DLD1 (cell line): Measurements from ENCODE around the gene FKBP1C.
"Not testable (repeated sequence)": the region's sequence is repeated elsewhere in the genome, so short reads cannot be mapped to it uniquely, and the experiment has no call there.

Experiments used
- in situ Hi-C: cut with HindIII; loops from 2 replicates; pipeline ENCODE4 v1.10.0; 2017; ENCODE audit warnings: low sequenced_read_pairs

FKBP1C gene

DNA sequence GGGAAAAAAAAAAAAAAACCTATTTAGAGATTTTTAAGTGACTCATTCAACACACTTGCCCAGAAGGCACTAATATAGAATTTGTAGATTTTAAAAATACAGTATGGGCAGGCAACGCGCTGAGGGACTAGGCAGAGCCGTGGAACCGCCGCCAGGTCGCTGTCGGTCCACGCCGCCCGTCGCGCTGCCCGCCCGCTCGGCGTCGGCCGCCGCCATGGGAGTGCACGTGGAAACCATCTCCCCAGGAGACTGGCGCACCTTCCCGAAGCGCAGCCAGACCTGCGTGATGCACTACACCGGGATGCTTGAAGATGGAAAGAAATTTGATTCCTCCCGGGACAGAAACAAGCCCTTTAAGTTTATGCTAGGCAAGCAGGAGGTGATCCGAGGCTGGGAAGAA lies at the start of gene FKBP1C:
FKBP1C (plus strand) TSS at position 127 of the 400 bp plus-strand sequence.
- in situ Hi-C loops, result not testable (repeated sequence)

DNA sequence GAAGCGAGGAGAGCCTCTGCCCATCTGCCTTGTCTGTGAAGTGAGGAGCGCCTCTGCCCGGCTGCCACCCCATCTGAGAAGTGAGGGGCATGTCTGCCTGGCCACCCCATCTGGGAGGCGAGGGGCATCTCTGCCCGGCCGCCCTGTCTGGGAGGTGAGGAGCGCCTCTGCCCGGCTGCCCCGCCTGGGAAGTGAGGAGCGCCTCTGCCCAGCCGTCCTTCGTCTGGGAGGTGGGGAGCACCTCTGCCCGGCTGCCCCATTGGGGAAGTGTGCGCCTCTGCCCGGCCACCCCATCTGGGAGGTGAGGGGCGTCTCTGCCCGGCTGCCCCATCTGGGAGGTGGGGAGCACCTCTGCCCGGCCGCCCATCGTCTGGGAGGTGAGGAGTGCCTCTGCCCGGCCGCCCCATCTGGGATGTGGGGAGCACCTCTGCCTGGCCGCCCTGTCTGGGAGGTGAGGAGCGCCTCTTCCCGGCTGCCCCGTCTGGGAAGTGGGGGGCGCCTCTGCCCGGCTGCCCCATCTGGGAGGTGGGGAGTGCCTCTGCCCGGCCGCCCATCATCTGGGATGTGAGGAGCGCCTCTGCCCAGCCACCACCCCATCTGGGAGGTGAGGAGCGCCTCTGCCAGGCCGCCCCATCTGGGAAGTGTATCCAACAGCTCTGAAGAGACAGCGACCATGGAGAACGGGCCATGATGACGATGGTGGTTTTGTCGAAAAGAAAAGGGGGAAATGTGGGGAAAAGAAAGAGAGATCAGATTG lies 47.0 kb upstream of the FKBP1C start:
- in situ Hi-C loops, result not testable (repeated sequence)

DNA sequence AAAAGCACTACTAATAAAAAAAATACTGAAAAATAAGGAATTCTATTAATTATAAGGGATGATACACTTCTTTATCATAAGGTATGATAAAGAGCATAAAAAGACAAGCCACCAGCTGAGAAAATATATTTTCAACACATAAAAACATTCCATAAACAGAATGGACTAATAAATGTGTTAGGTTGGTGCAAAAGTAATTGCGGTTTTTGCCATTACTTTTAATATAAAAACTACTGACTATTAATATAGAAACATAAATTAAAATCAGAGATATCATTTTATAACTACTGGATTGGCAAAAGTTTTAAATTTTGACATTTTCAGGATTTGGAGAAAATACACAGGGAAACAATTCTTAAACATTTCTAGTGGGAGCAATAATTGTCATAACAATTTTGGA lies 37.1 kb upstream of the FKBP1C start:
- in situ Hi-C loops, result no loop called here

DNA sequence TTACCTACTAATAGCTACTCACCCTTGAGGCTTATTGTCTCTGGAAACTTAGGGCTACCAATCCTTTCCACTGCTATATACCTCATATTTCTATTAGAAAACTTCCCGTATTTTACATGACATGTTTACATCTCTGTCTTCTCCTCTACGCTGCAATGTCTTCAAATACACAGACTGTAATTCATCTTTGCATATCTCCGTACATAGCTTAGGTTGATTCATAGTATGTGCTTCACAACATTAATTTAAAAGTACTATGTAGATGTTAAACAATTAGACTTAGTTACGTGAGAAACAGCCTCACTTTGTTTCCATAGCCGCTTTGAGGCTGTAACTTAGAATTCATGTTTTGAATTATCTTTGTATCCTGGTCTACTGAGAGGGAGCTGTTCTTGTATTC lies 35.1 kb upstream of the FKBP1C start:
- in situ Hi-C loops, result no loop called here

DNA sequence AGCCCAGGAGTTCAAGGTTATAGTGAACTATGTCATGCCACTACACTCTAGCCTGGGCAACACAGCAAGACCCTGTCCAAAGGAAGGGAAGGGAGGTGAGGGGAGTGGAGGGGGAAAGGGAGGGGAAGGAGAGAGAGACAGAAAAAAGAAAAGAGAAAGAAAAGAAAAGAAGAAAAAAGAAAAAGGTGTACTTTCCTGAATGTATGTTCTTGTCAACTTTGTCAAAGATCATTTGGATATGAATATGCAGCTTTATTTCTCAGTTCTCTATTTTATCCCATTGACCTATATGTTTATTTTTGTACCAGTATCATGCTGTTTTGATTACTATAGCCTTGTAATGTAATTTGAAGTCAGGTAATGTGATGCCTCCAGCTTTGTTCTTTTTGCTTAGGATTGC lies 30.9 kb upstream of the FKBP1C start:
- in situ Hi-C loops, result no loop called here

DNA sequence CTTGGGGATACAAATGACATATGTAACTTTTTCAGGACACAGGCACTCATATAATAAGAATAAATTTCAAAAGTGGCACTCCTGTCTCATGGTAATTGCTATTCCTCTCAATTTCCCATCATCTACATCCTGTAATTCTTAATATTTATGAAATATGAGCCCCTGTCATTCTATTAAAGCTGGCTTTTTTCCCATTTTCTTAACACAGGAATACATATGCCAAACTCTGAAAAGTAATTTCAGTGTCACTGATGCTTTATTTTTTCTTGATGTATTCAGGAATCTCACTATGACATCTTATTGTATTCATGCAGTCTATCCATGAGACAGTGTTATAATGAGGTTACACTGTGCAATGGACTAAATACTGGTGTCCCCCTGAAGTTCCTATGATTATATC lies 24.3 kb upstream of the FKBP1C start:
- in situ Hi-C loops, result no loop called here

DNA sequence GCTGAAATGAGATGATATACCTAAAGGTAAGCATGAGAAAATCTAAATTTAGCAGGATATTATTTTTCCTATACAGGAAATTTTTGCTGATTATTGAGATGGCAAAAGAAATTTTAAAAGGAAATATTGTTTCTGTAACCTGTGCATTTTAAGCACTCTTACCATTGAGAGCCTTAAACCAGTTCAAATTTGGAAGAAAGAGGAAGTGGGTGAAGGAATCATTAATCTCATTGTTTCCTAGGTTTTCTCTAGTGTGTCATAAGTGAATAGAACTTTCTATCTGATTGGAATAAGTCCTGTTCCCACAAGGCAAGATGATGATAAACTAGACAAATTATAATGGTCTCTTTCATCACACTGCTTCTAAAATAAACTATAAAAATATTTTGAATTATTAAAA lies 22.4 kb upstream of the FKBP1C start:
- in situ Hi-C loops, result no loop called here

DNA sequence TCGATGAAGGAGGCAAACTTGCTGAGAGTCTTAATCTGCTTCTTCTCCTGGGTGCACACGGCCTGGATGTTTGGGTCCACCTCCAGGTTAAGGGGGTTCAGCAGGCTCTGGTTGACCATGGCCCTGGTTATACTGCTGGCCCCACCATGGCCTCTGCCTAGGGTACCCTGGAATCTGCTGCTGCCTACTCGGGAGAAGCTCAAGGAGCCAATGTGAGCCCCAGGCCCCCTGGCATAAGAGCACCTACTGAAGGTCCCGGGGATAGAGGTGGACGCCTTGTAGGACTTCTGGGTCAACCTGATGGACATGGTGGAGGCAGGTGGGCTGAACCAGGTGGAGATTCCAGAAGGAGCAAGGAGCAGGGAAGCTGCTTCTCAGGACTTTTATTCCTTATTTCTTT lies 17.9 kb upstream of the FKBP1C start:
- in situ Hi-C loops, result no loop called here

DNA sequence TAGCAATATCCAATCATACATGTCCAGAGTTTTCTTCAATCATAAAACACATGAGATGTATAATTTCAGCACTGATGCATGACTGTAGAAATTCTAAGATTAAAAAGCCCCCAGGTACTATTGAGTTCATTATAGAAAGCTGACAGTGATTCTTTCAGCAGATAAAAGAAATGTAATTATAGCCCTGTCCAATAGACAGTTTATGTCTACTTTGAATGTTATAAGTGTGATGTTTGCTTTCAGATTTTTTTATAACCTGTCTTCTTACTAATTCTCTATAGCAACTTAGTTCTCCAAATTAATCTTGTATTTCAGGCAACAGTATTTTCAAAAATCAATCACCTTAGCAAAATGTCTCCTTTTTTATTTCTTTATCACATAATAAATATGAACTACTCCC lies 13.5 kb upstream of the FKBP1C start:
- in situ Hi-C loops, result no loop called here

DNA sequence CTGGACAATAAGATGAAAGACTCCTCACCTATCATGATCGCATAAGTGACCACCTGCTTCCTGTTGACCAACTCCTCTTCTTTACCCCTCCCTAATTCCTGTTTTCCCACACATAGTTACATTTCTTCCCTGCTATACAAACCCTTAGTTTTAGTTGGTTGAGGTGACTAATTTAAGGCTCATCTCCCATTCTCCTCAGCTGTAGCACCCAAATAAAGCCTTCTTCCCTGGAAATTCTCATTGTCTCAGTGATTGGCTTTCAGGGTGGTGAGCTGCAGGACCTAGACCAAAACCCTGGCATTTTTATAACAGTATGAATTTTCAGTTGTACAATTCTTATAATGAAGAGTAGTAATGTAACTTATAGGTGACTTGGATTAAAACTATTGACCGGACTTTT lies 2.1 kb downstream of the FKBP1C start:
- in situ Hi-C loops, result no loop called here

DNA sequence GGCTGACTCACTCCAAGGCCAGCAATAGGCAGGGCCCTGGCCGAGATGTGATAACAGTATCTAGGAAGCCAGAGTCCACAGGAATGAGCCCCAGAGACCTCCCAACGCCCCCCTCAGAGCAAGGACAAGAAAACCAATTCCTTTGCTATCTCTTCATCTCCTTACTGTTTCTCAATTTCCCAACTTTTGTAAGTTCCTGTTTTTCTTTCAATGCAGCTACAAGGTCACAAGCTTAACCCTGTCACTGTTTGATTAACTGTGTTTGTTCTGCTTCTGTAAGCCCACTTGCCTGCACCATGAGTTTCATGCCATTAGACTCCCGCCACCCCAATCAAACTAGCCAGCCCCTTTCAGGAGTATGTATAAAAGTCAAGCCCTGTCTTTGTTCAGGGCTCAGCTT lies 3.5 kb downstream of the FKBP1C start:
- in situ Hi-C loops, result no loop called here

DNA sequence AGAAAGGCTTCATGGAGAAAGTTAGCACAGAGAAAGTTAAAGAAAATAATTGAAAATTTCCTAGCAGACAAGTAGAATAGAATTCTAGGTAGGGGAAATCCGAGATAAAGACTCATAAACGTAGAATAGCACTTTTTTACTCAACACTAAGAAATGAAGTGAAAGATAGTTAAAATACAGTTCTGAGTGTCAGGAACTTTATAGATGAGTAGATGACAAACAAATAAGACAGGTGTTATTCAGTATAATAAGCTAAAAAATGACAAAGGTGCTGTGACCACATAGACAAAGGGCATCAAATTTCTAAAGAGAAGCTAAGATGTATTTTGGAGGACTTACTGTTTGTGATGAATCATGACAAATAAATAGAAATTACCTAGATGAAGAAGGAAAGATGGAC lies 12.9 kb downstream of the FKBP1C start:
- in situ Hi-C loops, result no loop called here

DNA sequence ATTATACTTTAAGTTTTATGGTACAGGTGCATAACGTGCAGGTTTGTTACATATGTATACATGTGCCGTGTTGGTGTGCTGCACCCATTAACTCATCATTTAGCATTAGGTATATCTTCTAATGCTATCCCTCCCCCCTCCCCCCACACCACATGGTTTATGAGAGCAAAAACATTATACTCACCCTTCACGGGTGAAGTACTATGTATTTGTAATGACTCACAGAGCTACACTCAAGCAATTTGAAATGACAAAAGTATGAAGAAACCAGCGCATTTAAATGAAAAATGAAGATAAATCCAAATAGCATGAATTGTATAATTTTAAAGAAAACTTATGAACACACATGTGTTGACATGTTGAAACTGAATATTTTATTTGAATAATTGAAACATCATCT lies 14.7 kb downstream of the FKBP1C start:
- in situ Hi-C loops, result not testable (repeated sequence)

DNA sequence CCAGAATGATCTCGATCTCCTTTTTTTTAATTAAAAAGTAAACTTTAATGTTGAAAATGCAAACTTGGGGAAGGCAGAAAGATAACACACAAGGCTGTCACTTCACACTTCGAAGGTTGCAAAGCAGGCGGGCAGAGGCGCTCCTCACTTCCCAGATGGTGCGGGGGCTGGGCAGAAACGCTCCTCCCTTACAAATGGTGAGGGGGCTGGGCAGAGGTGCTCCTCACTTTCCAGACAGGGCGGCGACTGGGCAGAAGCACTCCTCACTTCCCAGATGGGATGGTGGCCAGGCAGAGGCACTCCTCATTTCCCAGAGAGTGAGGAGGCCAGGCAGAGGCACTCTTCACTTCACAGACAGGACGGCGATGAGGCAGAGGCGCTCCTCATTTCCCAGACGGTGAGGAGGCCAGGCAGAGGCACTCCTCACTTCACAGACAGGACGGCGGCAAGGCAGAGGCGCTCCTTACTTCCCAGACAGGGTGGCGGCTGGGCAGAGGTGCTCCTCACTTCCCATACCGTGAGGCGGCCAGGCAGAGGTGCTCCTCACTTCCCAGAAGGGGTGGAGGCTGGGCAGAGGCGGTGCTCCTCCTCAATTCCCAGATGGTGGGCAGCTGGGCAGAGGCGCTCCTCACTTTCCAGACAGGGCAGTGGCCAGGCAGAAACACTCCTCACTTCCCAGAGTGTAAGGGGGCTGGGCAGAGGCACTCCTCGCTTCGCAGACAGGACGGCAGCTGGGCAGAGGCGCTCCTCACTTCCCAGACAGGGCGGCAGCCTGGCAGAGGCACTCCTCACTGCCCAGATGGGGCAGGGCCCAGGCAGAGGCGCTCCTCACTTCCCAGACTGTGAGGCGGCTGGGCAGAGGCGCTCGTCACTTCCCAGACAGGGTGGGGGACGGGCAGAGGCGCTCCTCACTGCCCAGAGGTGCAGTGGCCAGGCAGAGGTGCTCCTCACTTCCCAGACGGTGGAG lies 16.9 kb downstream of the FKBP1C start:
- in situ Hi-C loops, result not testable (repeated sequence)

DNA sequence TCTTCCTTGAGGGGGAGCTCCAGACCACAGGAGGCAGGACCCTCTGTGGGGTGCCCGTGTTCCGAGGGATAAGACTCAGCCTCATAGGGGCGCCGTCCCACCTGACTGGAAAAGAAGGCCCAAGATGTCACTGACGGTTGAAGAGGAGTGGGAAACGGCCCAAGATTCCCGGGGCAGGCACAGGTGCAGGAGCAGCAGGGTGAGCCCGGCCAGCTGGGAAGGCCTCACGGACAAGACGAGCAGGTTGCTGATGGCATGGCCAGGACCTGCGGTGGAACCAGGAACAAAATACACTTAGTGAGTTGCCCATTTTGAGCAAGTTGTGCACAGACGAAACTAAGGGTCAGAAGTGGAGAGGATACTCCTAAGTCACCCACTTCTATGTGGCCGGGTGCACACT lies 18.8 kb downstream of the FKBP1C start:
- in situ Hi-C loops, result not testable (repeated sequence)

DNA sequence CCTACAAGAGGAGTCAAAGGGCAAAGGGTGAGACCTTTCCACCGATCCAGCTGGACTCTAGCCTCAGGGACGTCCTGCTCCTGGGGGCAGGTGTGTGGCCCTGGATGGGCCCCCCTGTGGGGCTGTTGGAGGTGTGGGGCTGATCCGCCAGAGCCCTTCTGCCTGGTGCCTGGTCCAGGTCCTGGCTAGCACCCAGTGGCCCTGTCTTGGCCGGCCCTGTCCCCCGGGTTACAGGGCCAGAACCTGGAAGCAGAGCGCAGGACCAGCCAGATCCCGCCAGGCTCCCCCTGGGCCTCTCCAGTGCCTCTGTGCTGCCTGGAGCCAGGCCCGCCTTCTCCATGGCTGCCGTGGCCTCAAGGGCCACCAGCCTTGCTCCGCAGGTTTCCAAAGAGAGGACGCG lies 19.2 kb downstream of the FKBP1C start:
- in situ Hi-C loops, result not testable (repeated sequence)

DNA sequence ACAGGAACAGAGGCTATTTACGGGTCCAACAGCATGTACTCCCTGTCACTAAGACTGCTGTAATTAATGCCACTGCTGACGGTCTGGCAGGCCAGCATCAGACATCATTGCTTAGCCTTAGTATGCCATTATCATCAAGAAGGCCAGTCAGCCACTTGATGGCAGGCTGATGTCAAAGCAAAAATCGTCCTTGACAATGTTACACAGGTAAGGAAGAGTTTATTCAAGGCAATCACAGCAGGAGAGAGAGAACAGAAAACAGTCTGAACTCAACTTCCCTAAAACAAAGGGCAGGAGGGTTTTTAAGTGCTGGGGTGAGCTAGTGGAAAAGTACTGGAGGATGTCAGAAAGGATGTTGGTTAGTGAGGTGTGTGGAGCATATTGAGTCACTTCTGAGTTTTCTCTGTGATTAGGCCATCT lies 25.1 kb downstream of the FKBP1C start:
- in situ Hi-C loops, result no loop called here

DNA sequence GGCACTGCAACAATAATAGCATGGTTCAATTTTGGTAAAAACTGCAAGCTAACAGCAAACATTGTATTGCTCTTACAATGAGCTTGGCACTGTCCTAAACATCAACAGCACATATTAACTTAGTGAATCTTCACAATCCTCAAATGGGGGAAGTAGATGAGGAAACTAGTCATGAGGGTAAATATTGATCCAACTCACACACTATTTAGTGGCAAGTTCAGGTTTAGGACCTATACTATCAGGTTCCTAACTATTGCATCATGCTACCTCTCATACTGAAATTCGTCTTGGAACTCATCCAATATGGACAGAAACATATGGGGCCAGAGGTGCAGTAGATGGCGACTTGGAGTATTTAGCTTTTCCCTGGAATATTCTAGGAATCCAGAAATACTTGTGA lies 34.2 kb downstream of the FKBP1C start:
- in situ Hi-C loops, result no loop called here

DNA sequence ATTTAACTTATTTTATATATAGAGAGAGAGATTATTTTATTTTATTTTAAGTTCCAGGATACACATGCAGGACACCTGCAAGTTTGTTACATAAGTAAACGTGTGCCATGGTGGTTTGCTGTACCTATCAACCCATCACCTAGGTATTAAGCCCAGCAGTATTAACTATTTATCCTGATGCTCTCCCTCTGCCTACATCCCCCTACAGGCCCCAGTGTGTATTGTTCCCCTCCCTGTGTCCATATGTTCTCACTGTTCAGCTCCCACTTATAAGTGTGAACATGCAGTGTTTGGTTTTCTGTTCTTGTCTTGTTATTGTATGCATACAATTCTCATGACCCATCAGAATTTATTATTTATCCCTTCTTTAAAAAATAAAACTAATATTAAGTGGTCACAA lies 34.6 kb downstream of the FKBP1C start:
- in situ Hi-C loops, result no loop called here

DNA sequence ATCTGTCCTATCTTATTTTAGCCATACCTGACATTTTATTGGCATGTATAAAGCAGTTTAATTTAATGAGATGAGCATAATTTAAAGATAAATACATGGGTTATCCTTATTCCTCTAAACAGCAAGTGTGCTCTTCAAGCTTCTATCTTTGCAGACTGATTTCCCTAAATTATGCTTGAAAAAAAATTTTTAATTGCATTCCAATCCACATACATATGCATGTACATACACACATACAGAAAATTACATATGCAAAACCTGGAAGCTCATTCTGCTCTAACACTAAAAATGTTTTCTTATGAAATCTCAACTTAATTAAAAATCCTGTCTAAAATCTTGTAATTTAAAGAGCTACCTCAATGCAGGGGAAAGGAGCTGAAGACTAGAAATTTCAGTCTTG lies 35.3 kb downstream of the FKBP1C start:
- in situ Hi-C loops, result no loop called here

DNA sequence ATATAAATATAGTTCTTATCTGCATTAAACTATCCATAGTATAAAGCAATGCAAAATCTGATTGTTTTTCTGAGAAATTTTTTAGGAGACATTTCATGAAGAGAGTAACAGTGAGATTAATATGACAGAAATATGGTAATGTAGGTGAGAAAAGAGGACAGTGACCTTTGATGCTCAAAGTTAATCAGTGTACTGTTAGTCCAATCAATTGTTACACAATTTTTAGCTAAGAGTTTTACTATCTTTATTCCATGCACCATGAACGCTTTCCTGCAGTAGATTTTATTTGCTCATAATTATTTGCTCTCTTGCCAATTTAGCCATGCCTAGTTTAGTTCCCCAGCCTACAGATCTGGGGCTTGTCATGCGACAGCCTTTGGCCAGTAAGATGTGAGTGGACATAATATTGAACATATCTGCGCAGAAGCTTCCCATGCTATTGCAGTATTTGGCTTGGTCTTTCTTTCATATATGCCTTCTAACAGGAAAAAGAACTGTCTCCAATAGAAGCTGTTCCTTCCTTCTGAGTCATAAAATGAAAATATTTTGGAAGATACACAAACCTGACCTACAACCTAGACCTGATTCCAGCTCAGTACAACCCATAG lies 38.7 kb downstream of the FKBP1C start:
- in situ Hi-C loops, result no loop called here

DNA sequence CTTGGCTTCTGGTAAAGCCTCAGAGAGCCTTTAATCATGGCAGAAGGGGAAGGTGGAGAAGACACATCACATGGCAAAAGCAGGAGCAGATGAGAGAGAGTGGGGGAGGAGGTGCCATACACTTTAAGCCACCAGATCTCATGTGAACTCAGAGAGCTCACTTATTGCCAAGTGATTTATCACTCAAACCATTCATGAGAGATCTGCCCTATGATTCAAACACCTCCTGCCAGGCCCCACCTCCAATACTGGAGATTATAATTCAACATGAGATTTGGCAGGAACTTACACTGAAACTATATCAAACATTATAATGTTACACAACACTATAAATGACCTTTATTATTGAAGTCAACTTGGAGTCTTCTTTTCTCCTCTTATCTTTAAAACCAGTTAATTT lies 47.9 kb downstream of the FKBP1C start:
- in situ Hi-C loops, result no loop called here
